ENCODE measurements around the gene ANO3. TPM values are rescaled to one million over a fixed set of nuclear protein-coding genes. Genes with fewer than 3 reads are reported as not detected.

Gene ANO3
- total RNA-seq, 2 experiments from 2014 or later = not detected

DNA sequence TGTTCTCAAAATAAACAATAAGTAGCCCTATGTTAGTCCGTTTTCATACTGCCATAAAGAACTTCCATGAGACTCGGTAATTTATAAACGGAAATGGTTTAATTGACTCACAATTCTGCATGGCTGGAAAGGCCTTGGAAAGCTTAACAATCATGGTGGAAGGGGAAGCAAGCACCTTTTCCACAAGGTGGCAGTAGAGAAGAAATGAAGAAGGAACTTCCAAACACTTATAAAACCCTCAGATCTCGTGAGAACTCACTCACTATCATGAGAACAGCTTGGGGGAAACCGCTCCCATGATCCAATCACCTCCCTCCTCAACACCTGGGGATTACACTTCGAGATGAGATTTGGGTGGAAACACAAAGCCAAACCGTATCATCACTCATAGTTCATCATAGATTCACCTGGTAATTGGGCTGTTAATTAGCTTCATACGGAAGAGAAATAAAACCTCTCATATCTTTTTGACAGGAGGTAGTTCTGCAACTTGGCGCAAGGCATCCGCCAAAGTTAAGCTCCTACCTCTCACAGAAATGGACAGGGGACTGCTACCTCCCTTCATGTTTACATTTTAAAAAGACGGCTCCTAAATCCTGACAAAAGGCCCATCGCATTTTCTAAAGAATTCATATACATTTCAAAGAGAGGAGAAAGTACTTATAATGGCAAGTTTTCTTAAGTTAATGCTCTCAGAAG, 191.1 kb downstream of the ANO3 start:
- no peaks in the 10 kb centered on the region for H3K4me1 Mint-ChIP-seq (ENCODE audit: low read depth)
- CTCF ChIA-PET = no interaction called here
- no peak for DNase-seq
- no peak overlapping the region for H3K4me3 Mint-ChIP-seq
- no peak overlapping the region for H3K27ac Mint-ChIP-seq
- peaks cover 2% of the 10 kb centered on the region for H3K9me3 Mint-ChIP-seq
- intact Hi-C loops (cut with micrococcal nuclease) = no loop called here
- H3K27me3 Mint-ChIP-seq (ENCODE audit: low read depth) = no peaks in the 10 kb centered on the region
- no peaks in the 10 kb centered on the region for H3K36me3 Mint-ChIP-seq (ENCODE audit: low read depth)

DNA sequence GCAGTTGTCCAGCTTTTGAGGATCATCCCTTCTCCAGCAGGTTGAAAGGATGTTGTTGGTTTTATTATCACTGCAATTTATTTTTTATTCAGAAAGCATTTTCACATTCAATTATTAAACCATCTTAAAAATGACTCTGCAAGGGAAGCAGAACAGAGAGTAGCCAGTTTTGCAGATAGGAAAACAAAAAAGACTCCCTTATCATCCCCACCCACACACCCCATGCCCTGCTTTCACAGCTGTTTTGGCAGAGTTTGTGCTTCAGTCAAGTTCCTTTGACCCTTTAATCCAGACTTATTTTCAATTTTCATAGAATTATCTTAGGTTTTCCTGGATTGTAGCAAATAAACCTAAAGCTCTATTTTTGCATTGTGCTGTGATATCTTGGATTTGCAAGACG, 195.8 kb downstream of the ANO3 start:
- no peak overlapping the region for H3K4me3 Mint-ChIP-seq
- CTCF ChIA-PET = no interaction called here
- H3K4me1 Mint-ChIP-seq (ENCODE audit: low read depth) = no peaks in the 10 kb centered on the region
- DNase-seq = no peak
- H3K9me3 Mint-ChIP-seq = peaks cover 1% of the 10 kb centered on the region
- no peaks in the 10 kb centered on the region for H3K27me3 Mint-ChIP-seq (ENCODE audit: low read depth)
- intact Hi-C loops (cut with micrococcal nuclease) = no loop called here
- no peak overlapping the region for H3K27ac Mint-ChIP-seq
- H3K36me3 Mint-ChIP-seq (ENCODE audit: low read depth) = no peaks in the 10 kb centered on the region

DNA sequence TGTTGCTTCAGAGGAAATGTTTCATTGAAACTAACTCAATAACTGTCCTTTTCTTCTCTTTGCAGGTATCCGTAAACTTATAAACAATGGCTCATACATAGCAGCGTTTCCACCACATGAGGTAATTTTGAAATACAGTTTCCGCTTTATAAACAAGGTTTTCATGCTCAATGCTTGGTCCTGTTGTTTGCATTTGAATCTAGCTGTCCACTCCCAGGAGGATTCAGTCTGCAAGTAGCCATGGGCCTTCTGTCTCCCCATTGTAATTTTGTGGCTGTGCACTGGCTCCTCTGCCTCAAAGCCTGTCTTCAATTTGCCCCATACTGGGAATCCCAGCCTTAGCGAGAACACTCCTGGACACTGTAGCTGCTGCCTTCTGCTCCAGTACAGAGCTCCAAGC, 205.4 kb downstream of the ANO3 start:
- H3K9me3 Mint-ChIP-seq = peaks cover 9% of the 10 kb centered on the region
- no peak for DNase-seq
- H3K36me3 Mint-ChIP-seq (ENCODE audit: low read depth) = no peaks in the 10 kb centered on the region
- no peaks in the 10 kb centered on the region for H3K4me1 Mint-ChIP-seq (ENCODE audit: low read depth)
- H3K4me3 Mint-ChIP-seq = no peak overlapping the region
- CTCF ChIA-PET = no interaction called here
- H3K27ac Mint-ChIP-seq = no peak overlapping the region
- intact Hi-C loops (cut with micrococcal nuclease) = no loop called here
- no peaks in the 10 kb centered on the region for H3K27me3 Mint-ChIP-seq (ENCODE audit: low read depth)

DNA sequence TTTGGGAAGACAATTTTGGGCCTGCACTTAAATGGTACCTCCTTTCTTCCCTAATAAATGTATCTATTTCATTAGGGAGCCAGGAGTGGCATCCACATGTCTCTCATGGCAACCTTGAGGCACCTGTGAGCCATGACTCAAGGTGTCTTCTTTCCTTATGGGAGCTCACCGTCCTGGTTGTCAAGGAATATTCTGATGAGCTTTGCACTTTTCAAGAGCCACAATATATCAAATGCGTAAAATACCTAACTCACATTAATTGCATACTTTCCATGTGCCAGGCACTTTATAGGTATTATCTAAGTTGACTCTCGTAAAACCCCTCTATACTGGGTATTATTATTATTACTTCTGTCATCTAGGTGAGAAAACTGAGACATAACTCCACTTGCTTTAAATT, 207.6 kb downstream of the ANO3 start:
- CTCF ChIA-PET = no interaction called here
- Mint-ChIP-seq H3K4me3 (no peak overlapping the region), H3K27ac (no peak overlapping the region), H3K4me1 (ENCODE audit: low read depth) (no peaks in the 10 kb centered on the region), H3K9me3 (peaks cover 7% of the 10 kb centered on the region), H3K36me3 (ENCODE audit: low read depth) (no peaks in the 10 kb centered on the region), H3K27me3 (ENCODE audit: low read depth) (no peaks in the 10 kb centered on the region)
- no peak for DNase-seq
- intact Hi-C loops (cut with micrococcal nuclease) = no loop called here

DNA sequence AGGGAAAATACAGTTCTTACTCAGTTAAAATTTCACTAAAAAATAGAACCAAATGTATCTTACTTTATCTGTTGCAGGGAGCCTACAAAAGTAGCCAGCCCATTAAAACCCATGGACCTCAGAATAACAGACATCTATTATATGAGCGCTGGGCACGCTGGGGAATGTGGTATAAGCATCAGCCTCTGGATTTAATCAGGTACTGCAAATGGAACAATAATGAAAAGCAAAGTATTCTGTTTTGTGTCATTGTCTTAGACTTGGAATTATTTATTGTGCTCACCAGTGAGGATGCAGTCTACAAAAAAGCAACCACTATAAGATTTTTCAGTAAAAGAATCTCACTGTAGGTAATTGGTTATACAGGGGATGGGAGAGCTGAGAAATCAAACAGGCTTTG, 209.9 kb downstream of the ANO3 start:
- DNase-seq = no peak
- H3K27ac Mint-ChIP-seq = no peak overlapping the region
- no peaks in the 10 kb centered on the region for H3K4me1 Mint-ChIP-seq (ENCODE audit: low read depth)
- no peaks in the 10 kb centered on the region for H3K36me3 Mint-ChIP-seq (ENCODE audit: low read depth)
- H3K4me3 Mint-ChIP-seq = no peak overlapping the region
- H3K9me3 Mint-ChIP-seq = peaks cover 7% of the 10 kb centered on the region
- intact Hi-C loops (cut with micrococcal nuclease) = no loop called here
- CTCF ChIA-PET = no interaction called here
- no peaks in the 10 kb centered on the region for H3K27me3 Mint-ChIP-seq (ENCODE audit: low read depth)

DNA sequence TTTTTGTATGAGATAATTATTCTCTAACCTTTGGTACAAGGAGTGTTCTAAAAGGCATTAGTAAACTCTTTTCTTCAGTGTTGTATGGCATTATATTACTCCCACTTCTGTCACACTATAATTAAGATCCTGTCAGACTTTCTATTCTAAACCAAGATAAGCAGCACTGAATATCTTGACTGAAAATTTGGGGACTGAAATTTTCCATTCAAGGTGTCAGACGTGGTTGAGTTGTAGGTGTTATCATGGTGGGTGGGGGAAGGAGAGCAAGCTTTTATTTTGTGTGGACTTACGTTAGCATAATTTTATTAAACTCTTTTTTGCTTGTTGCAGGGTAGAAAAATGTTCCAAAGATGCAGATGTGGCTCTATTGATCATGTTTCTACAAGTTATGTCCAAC, 217.2 kb downstream of the ANO3 start:
- H3K27me3 Mint-ChIP-seq (ENCODE audit: low read depth) = no peaks in the 10 kb centered on the region
- no peaks in the 10 kb centered on the region for H3K4me1 Mint-ChIP-seq (ENCODE audit: low read depth)
- CTCF ChIA-PET = no interaction called here
- DNase-seq = no peak
- intact Hi-C loops (cut with micrococcal nuclease) = no loop called here
- no peak overlapping the region for H3K27ac Mint-ChIP-seq
- H3K4me3 Mint-ChIP-seq = no peak overlapping the region
- no peaks in the 10 kb centered on the region for H3K36me3 Mint-ChIP-seq (ENCODE audit: low read depth)
- no peaks in the 10 kb centered on the region for H3K9me3 Mint-ChIP-seq

DNA sequence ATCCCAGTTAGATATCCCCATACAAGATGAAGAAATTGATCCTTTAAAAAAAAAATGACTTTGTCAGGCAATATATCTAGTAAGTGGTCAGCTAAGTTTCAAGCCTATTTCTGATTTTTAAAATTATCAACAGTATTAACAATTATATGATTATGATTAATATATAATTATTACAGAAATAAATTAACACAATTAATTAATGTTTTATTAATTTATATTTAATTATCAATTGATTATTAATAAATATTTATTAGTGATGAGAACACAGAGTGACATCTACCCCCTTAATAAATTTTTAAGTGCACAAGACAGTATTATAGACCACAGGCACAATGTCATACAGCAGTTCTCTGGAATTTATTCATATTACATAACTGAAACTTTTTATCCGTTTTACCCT, 218.1 kb downstream of the ANO3 start:
- Mint-ChIP-seq H3K9me3 (no peaks in the 10 kb centered on the region), H3K4me3 (no peak overlapping the region), H3K27ac (no peak overlapping the region), H3K27me3 (ENCODE audit: low read depth) (no peaks in the 10 kb centered on the region), H3K36me3 (ENCODE audit: low read depth) (no peaks in the 10 kb centered on the region), H3K4me1 (ENCODE audit: low read depth) (no peaks in the 10 kb centered on the region)
- intact Hi-C loops (cut with micrococcal nuclease) = no loop called here
- no peak for DNase-seq
- CTCF ChIA-PET = no interaction called here

DNA sequence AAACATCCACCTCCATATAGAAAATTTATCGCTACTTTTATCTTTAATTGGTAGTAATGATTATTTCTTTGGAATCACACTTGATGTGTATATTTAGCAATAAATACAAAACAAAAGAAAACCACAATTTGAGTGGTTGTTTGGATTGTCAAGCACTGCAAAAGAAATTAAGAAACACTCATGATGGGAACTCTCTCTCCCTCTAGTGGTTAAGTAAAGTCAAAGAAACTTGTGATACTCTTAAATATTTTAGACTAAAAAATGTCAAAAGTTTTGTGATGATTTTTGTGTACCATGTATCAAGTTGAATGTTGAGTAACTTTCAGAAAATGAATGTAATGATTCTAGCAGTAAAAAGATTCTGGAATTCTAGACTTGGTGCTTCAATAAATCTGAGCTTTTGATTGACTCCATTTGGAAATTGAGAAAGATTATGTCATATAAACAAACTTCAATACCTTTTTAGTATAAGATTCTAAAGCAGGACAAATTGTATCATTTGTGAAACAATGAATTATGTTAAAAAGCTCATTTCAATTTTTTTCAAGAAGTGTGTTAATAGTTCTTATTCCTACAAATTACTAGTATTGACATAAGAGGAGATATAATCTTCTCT, 219.4 kb downstream of the ANO3 start:
- H3K27ac Mint-ChIP-seq = no peak overlapping the region
- no peaks in the 10 kb centered on the region for H3K4me1 Mint-ChIP-seq (ENCODE audit: low read depth)
- CTCF ChIA-PET = no interaction called here
- H3K9me3 Mint-ChIP-seq = no peaks in the 10 kb centered on the region
- H3K27me3 Mint-ChIP-seq (ENCODE audit: low read depth) = no peaks in the 10 kb centered on the region
- intact Hi-C loops (cut with micrococcal nuclease) = no loop called here
- H3K4me3 Mint-ChIP-seq = no peak overlapping the region
- no peak for DNase-seq
- H3K36me3 Mint-ChIP-seq (ENCODE audit: low read depth) = no peaks in the 10 kb centered on the region

DNA sequence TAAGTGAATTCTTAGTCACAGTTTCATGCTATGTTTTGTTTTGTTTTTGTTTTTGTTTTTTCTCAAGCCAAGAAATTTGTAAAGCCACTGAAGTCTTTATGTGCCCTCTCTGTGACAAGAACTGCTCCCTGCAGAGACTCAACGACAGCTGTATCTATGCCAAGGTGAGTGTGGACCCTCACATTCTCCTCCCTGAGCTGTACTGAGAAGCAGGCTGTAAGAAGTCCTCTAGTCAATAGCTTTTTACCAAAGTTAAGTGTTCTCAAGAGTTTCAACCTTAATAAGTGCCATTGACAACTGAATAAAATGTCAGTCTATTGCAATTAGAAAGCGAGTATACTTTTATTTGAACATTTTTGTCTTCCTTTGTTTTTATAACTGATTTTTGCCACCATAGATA, 221.3 kb downstream of the ANO3 start:
- no peak for DNase-seq
- Mint-ChIP-seq H3K36me3 (ENCODE audit: low read depth) (no peaks in the 10 kb centered on the region), H3K27ac (no peak overlapping the region), H3K27me3 (ENCODE audit: low read depth) (no peaks in the 10 kb centered on the region), H3K9me3 (peaks cover 3% of the 10 kb centered on the region), H3K4me3 (no peak overlapping the region), H3K4me1 (ENCODE audit: low read depth) (no peaks in the 10 kb centered on the region)
- intact Hi-C loops (cut with micrococcal nuclease) = no loop called here
- CTCF ChIA-PET = no interaction called here

DNA sequence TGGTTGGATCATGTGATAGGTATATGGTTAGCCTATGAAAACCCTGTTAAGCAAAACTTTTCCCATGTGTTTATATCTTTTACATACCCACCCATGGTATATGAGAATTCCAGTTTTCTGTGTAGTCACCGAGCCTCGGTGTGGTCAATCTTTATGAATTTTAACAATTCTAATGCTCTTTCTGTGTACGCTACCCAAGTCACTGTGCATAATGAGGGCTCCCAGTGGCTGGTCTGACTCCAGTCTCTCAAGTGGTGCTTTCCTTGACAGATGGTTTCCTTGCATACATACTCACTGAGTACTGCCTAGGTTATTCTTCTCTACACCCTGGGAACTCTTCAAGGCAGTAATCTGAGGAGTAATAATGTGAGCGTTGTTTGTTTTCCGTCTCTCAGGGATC, 222.5 kb downstream of the ANO3 start:
- intact Hi-C loops (cut with micrococcal nuclease) = no loop called here
- DNase-seq = no peak
- Mint-ChIP-seq H3K27ac (no peak overlapping the region), H3K4me3 (no peak overlapping the region), H3K9me3 (peaks cover 5% of the 10 kb centered on the region), H3K36me3 (ENCODE audit: low read depth) (no peaks in the 10 kb centered on the region), H3K27me3 (ENCODE audit: low read depth) (no peaks in the 10 kb centered on the region), H3K4me1 (ENCODE audit: low read depth) (no peaks in the 10 kb centered on the region)
- CTCF ChIA-PET = no interaction called here

DNA sequence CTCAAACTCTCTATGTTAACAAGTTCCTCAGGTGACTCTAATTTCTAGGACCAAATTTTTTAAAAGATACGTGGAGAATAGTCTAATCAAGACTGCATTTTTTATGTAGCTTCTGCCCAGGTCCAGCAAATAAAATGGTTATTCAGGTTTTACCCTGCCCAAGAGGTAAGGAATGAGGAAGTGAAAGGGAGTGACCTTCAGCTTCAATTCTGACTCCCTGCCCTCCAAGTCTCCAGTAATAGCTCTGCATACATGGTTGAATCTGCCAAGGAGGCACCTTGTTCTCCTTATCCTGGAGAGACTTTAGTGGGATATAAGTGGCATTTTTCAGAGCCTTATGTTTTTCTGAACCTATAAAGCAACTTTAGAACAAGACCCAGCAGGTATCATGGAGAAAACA, 224.7 kb downstream of the ANO3 start:
- no peaks in the 10 kb centered on the region for H3K27me3 Mint-ChIP-seq (ENCODE audit: low read depth)
- no peak for DNase-seq
- no peak overlapping the region for H3K4me3 Mint-ChIP-seq
- H3K27ac Mint-ChIP-seq = no peak overlapping the region
- no peaks in the 10 kb centered on the region for H3K36me3 Mint-ChIP-seq (ENCODE audit: low read depth)
- H3K9me3 Mint-ChIP-seq = peaks cover 5% of the 10 kb centered on the region
- CTCF ChIA-PET = no interaction called here
- H3K4me1 Mint-ChIP-seq (ENCODE audit: low read depth) = no peaks in the 10 kb centered on the region
- intact Hi-C loops (cut with micrococcal nuclease) = no loop called here

DNA sequence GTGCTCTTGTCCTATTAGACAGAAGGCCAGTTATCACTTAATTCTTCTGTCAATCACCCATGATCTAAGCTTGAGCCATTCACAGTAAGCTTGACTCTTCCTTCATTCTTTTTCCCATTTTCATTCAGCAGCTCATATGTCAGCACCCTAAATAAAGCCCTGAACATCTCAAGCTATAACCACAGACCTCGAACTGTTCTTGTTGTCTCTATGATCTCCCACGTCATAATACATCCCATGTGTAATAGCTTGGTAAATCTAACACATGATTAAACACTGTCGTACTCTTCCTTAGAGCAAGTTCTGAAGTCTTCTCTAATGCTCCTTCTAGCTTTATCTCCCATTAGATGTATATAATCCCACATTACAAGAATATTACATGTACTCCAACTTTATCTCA, 225.7 kb downstream of the ANO3 start:
- Mint-ChIP-seq H3K4me3 (no peak overlapping the region), H3K4me1 (ENCODE audit: low read depth) (no peaks in the 10 kb centered on the region), H3K9me3 (peaks cover 5% of the 10 kb centered on the region), H3K27me3 (ENCODE audit: low read depth) (no peaks in the 10 kb centered on the region), H3K27ac (no peak overlapping the region), H3K36me3 (ENCODE audit: low read depth) (no peaks in the 10 kb centered on the region)
- CTCF ChIA-PET = no interaction called here
- no peak for DNase-seq
- intact Hi-C loops (cut with micrococcal nuclease) = no loop called here

DNA sequence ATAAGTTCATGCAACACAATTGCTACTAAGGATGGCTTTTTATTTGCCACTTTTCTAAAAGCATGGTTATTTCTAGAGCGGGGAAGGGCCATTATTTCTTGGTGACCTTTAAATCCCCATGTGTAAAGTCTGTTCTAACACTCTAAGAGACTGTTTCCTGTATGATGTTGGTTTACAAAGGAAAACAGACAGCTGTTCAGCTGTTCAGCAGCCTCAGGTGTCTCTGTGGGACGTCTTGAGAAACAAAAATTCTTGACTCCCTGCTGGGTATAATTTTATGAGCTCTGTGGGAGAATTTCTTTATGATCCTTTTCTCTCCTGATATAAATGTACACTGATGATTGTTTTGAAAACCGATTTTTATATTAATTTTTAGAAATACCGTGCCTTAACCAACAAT, 226.3 kb downstream of the ANO3 start:
- intact Hi-C loops (cut with micrococcal nuclease) = no loop called here
- Mint-ChIP-seq H3K27ac (no peak overlapping the region), H3K4me1 (ENCODE audit: low read depth) (no peaks in the 10 kb centered on the region), H3K36me3 (ENCODE audit: low read depth) (no peaks in the 10 kb centered on the region), H3K27me3 (ENCODE audit: low read depth) (no peaks in the 10 kb centered on the region), H3K4me3 (no peak overlapping the region), H3K9me3 (peaks cover 5% of the 10 kb centered on the region)
- CTCF ChIA-PET = no interaction called here
- no peak for DNase-seq

Data from activated naive CD4-positive, alpha-beta T cell treated with anti-CD3 and anti-CD28 coated beads for 36 hours (primary cell).